ENCODE measurements around the gene SHMT1.

Gene SHMT1

DNA sequence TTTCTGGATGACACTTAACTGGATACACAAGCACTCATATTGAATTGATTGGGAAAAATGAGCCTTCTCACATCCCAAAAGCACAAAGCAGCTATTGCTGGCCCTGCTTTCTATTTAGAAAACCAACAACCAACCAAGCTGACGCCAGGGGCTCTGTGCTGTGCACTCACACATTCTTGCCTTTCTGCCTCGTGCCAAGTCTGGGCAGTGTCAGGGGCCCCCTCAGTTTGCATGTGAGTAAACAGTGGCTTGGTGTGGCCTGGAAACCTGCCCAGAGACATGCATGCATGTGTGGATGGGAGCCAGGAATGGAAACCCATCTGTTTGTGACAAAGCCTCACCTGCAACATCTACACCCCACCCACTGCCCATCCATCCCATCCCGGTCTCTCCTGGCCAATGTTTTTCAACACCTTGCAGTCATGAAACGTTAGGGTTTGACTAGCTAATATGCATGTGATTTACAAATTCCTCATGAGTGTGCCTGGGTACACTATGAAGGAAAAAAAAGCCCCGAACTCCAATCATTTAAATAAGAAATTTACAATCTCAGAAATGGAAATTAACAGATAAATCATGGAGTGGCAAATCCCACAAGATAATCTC, 82.5 kb downstream of the SHMT1 start:
- DNase-seq, result no peak

DNA sequence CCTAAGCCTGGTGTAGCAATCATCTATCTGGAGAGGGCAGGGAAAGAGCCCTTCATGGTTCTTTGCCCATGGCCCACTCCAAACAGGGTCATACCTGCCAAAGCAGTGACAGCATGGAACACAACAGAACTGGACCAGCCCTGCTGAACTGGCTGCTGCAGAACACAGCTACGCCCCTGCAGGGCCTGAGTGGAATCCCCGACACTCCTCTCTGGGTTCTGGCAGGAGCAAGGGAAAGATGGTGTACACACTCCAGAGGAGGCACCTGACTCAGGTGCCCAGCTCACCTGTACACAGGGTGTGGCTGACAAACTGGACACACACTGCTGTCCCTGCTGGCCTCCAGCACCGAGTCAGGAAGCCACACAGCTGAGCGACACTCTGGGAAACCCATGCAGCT, 83.1 kb downstream of the SHMT1 start:
- no peak for DNase-seq

DNA sequence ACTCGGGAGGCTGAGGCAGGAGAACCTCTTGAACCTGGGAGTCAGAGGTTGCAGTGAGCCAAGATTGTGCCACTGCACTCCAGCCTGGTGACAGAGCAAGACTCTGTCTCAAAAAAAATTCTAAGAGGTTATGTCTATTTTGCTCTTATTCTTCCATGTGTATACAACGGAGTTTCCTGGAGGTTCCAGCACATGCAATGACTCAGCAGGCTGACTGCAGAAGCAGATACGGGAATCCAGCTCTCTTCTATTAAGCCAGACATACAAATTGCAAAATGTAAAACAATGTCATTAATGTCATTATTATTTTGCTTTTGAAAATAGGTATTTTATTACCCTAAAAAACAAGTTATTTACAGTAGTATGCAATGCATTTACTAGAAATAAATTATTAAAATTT, 84.5 kb downstream of the SHMT1 start:
- DNase-seq, result no peak
